Muscle layer of colon (tissue), 2 donors: ENCODE measurements around the gene GLIS1.

Experiments used
- H3K27ac ChIP-seq: one replicate; pipeline ENCODE4 v1.7.0; 2013; ENCODE audit warnings: low read depth, mild to moderate bottlenecking, low read length, moderate library complexity
- H3K27me3 ChIP-seq, 2 donors: one replicate each; pipeline ENCODE4 v1.7.0; 2013; ENCODE audit warnings: low read length in 2 of 2, mild to moderate bottlenecking in 2 of 2; ENCODE audit not compliant: insufficient read depth in 2 of 2, control insufficient read depth in 1 of 2
- H3K36me3 ChIP-seq: one replicate; pipeline ENCODE4 v1.7.0; 2013; ENCODE audit warnings: mild to moderate bottlenecking, low read length; ENCODE audit not compliant: insufficient read depth
- H3K4me1 ChIP-seq: one replicate; pipeline ENCODE4 v1.7.0; 2013; ENCODE audit warnings: mild to moderate bottlenecking, low read length; ENCODE audit not compliant: insufficient read depth
- H3K4me3 ChIP-seq, 2 donors: one replicate each; pipeline ENCODE4 v1.7.0; 2013; ENCODE audit warnings: low read length in 2 of 2, low read depth in 1 of 2, mild to moderate bottlenecking in 1 of 2, moderate library complexity in 1 of 2
- H3K9ac ChIP-seq: one replicate; pipeline ENCODE4 v1.7.0; 2013; ENCODE audit warnings: low read length
- H3K9me3 ChIP-seq: one replicate; pipeline ENCODE4 v1.7.0; 2013; ENCODE audit warnings: mild to moderate bottlenecking, low read length
- donor health status: abdominal sarcoma.
- donor health status: Adenocarcinoma of cecum.

The GLIS1 gene

GRCh38 chr1:53541761-53542550 lies 197.0 kb downstream of the GLIS1 start:
- no peak overlapping the region for H3K27ac ChIP-seq
- H3K4me3 ChIP-seq = no peak overlapping the region
- H3K9me3 ChIP-seq = no peaks in the 10 kb centered on the region
- peaks cover 0 to 10% of the 10 kb centered on the region in 2 donors for H3K27me3 ChIP-seq
- H3K36me3 ChIP-seq = no peaks in the 10 kb centered on the region
- no peak overlapping the region for H3K9ac ChIP-seq
- peaks cover 14% of the 10 kb centered on the region for H3K4me1 ChIP-seq

DNA sequence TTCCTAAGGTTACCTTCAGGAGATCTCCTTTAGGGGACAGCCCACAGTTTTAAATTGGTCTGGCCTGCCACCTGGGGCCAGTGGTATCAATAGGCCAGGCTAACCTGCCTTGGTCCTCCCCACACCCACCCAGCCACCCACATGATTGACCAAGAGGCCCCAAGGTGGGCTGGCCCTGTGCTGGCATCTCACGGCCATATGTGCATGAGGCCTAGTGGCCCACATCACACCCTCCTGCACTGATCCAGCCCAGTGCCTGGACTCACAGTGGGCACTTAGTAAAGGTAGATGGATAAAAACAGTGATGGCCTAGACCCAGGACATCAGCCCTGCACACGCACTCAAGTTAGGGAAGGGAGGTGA lies 197.7 kb downstream of the GLIS1 start:
- Histone ChIP-seq H3K9ac (no peak overlapping the region), H3K4me3 (no peak overlapping the region), H3K4me1 (peaks cover 14% of the 10 kb centered on the region), H3K27me3 (peaks cover 0 to 4% of the 10 kb centered on the region in 2 donors), H3K36me3 (no peaks in the 10 kb centered on the region), H3K9me3 (no peaks in the 10 kb centered on the region), H3K27ac (no peak overlapping the region)

GRCh38 chr1:53540604-53541262 lies 198.2 kb downstream of the GLIS1 start:
- Histone ChIP-seq H3K36me3 (no peaks in the 10 kb centered on the region), H3K4me3 (no peak overlapping the region), H3K9me3 (no peaks in the 10 kb centered on the region), H3K9ac (no peak overlapping the region), H3K27me3 (no peaks in the 10 kb centered on the region), H3K4me1 (peaks cover 14% of the 10 kb centered on the region), H3K27ac (no peak overlapping the region)

DNA sequence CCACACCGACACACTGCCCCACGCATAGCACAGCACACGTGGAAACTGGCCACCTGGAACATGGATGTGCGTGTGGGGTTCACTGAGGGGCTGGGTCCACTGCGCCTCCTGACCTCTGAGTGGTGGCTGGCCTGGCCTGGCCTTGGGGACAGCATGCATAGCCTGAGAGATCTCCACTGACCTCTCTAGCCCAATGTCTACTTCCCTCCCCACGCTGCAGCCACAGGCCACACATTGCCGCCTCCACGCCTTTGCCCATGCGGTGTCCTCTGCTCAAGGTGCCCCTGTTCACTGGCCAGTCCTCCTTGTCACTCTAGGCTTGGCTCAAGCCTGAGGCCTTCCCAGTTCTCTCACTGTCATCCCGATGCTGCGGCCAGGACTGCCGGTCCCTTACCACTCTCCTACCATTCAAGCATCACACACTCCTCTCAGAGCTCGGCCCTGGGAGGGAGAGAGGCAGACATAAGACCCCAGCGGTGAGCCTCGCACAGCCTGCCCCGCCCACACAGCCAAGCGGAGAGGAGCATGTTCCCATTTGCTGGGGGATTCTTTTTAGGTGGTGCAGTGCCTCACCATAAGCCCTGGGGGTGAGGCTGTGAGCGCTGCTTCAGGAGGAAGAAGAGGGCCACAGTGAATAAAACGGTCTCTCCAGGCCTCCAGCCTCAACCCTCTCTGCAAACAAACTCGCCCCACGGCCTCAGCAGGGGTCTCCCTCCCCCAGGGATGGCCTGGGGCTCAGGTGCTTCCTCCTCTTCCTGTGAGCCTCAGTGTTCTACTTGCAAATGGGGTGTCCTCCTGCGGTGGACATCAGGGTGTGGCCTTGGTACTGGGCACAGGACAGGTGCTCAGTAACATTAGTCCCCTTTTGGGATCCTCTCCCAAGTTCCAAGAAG lies 199.0 kb downstream of the GLIS1 start:
- no peak overlapping the region for H3K9ac ChIP-seq
- H3K36me3 ChIP-seq = no peaks in the 10 kb centered on the region
- no peaks in the 10 kb centered on the region for H3K9me3 ChIP-seq
- peaks cover 14% of the 10 kb centered on the region for H3K4me1 ChIP-seq
- no peak overlapping the region for H3K4me3 ChIP-seq
- no peak overlapping the region for H3K27ac ChIP-seq
- no peaks in the 10 kb centered on the region for H3K27me3 ChIP-seq

DNA sequence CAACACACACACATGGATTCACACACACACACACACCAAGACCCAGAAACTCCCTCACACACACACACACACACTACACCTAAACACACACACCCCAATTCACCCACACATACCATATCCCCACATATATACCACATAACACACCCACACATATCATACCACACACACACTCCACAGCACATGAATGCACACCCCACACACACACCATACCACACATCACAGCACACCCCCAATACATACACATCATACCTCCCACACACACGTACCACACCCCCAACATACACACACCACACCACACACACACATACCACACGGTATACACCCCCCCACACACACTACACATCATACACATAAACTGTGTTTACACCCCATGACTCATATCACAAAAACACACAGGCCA lies 199.7 kb downstream of the GLIS1 start:
- H3K36me3 ChIP-seq = no peaks in the 10 kb centered on the region
- H3K9ac ChIP-seq = no peak overlapping the region
- H3K27ac ChIP-seq = no peak overlapping the region
- no peaks in the 10 kb centered on the region for H3K27me3 ChIP-seq
- no peak overlapping the region for H3K4me3 ChIP-seq
- H3K9me3 ChIP-seq = no peaks in the 10 kb centered on the region
- H3K4me1 ChIP-seq = peaks cover 14% of the 10 kb centered on the region

- H3K4me1 ChIP-seq = peaks cover 2% of the 10 kb centered on the region
Observed at GRCh38 chr1:53536606-53537005, 202.4 kb downstream of the GLIS1 start.

DNA sequence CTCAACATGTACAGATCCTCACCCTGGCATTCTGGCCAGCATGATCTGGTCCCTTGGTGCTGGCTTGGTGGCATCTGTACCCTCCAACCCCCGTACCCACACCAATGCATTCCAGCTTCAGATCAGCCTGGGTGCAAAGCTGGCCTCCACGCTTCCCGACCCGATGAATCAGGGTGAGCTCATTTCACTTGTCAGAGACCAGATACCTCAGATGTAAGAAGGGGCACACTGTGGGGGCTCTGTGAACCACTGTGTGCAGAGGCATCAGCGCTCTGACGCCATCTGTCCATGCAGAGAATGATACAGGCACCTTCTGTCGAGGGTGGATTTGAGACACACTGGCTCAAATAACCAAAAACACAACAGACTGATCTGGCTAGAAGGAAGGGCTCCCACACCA lies 203.1 kb downstream of the GLIS1 start:
- H3K27ac ChIP-seq = no peak overlapping the region
- H3K9ac ChIP-seq = no peak overlapping the region
- no peak overlapping the region for H3K4me3 ChIP-seq
- no peaks in the 10 kb centered on the region for H3K27me3 ChIP-seq
- no peaks in the 10 kb centered on the region for H3K36me3 ChIP-seq
- H3K4me1 ChIP-seq = no peaks in the 10 kb centered on the region
- H3K9me3 ChIP-seq = no peaks in the 10 kb centered on the region

More at GRCh38 chr1:53536606-53537005, 202.4 kb downstream of the GLIS1 start:
- Histone ChIP-seq H3K27me3 (no peaks in the 10 kb centered on the region), H3K9me3 (no peaks in the 10 kb centered on the region), H3K4me3 (no peak overlapping the region), H3K9ac (no peak overlapping the region), H3K27ac (no peak overlapping the region), H3K36me3 (no peaks in the 10 kb centered on the region)

GRCh38 chr1:53535226-53535625 lies 203.7 kb downstream of the GLIS1 start:
- H3K9me3 ChIP-seq = no peaks in the 10 kb centered on the region
- no peak overlapping the region for H3K27ac ChIP-seq
- no peak overlapping the region for H3K4me3 ChIP-seq
- H3K9ac ChIP-seq = no peak overlapping the region
- H3K36me3 ChIP-seq = no peaks in the 10 kb centered on the region
- no peaks in the 10 kb centered on the region for H3K4me1 ChIP-seq
- H3K27me3 ChIP-seq = no peaks in the 10 kb centered on the region

DNA sequence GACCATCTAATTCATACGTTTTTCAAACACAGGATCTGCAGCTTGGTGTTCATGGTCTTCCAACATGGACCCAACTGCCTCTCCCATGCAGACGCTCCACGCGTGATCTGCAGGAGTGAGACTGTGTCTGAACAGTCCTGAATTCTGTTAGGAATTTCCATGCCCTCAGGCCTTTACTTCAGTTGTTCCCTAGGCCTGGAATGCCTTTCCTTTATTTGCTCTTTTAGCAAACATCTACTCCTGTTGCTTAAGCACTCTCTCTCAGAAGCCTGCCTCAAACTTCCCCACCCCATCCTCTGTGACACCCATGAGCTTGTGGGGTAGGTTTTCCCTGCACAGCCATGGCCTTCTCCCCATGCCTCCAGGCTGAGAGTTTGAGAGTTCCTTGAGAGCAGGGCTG lies 206.1 kb downstream of the GLIS1 start:
- H3K9ac ChIP-seq = no peak overlapping the region
- no peak overlapping the region for H3K4me3 ChIP-seq
- H3K27me3 ChIP-seq = no peaks in the 10 kb centered on the region
- no peaks in the 10 kb centered on the region for H3K4me1 ChIP-seq
- no peak overlapping the region for H3K27ac ChIP-seq
- H3K36me3 ChIP-seq = no peaks in the 10 kb centered on the region
- no peaks in the 10 kb centered on the region for H3K9me3 ChIP-seq

DNA sequence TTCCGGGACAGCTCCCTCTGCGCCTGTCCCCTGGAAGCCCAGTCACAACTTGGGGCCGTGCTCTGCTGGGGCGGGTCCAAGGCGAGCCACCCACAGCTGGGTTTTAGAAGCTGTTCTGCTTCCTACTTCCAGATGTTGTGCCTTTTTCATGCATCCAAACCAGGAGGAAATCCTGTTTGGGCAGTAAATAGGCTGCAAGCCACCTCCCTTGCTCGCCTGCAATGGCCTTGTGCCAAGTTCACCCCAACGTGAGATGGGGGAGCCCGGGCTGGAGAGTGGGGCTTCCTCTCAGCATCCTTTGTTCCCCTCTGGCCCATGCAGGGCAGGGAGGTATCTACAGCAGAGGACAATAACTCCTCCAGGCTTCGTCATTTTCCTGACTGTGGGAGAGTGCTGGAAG lies 206.6 kb downstream of the GLIS1 start:
- Histone ChIP-seq H3K9me3 (no peaks in the 10 kb centered on the region), H3K36me3 (no peaks in the 10 kb centered on the region), H3K4me1 (peaks cover 4% of the 10 kb centered on the region), H3K9ac (no peak overlapping the region), H3K27me3 (no peaks in the 10 kb centered on the region), H3K4me3 (no peak overlapping the region), H3K27ac (no peak overlapping the region)

GRCh38 chr1:53530550-53530949 lies 208.4 kb downstream of the GLIS1 start:
- Histone ChIP-seq H3K36me3 (no peaks in the 10 kb centered on the region), H3K9me3 (no peaks in the 10 kb centered on the region), H3K4me1 (peaks cover 22% of the 10 kb centered on the region), H3K4me3 (no peak overlapping the region), H3K27me3 (no peaks in the 10 kb centered on the region), H3K27ac (no peak overlapping the region), H3K9ac (no peak overlapping the region)
